GDM1 (cell line): ENCODE results near the gene CDCA4.

Experiments
- DNase-seq: peaks from one replicate; lab custom pipeline; 2025; lab: John Stamatoyannopoulos, UW

The CDCA4 gene

GRCh38 chr14:104989236-104989950, 31.5 kb downstream of the CDCA4 start:
- DNase-seq, result no peak

GRCh38 chr14:104986487-104987164, 34.3 kb downstream of the CDCA4 start:
- DNase-seq, result no peak

- peak; percentile 89 for DNase-seq
These were observed 35.0 kb downstream of the CDCA4 start, which contains the start of gene CLBA1 for GRCh38 chr14:104985675-104986486. TSS of gene CLBA1 (plus strand) at chr14:104985788. CDS start at chr14:104986432, 644 bp downstream.

- no peak for DNase-seq
These were observed 36.6 kb downstream of the CDCA4 start for GRCh38 chr14:104984056-104984894.

- DNase-seq, result no peak
These were observed 37.6 kb downstream of the CDCA4 start for GRCh38 chr14:104983231-104983721.

- DNase-seq, result no peak
These were observed 38.2 kb downstream of the CDCA4 start for GRCh38 chr14:104982548-104983230.

- DNase-seq, result no peak
These were observed 39.0 kb downstream of the CDCA4 start for GRCh38 chr14:104981699-104982541.

- DNase-seq, result no peak
These were observed 40.0 kb downstream of the CDCA4 start for GRCh38 chr14:104980611-104981531.

GRCh38 chr14:104979758-104980610, 40.9 kb downstream of the CDCA4 start:
- no peak for DNase-seq

- DNase-seq, result no peak
These were observed 41.9 kb downstream of the CDCA4 start for GRCh38 chr14:104978746-104979691.

GRCh38 chr14:104977681-104978653, 42.9 kb downstream of the CDCA4 start, which contains the start of gene AHNAK2:
TSS of gene AHNAK2 (minus strand) at chr14:104978374. CDS start at chr14:104978237, 137 bp downstream.
- peak; percentile 39 for DNase-seq

GRCh38 chr14:104977008-104977680, 43.7 kb downstream of the CDCA4 start:
- DNase-seq, result no peak

GRCh38 chr14:104976198-104977007, 44.5 kb downstream of the CDCA4 start:
- DNase-seq, result peak; percentile 61
